Measurements from ENCODE around the gene SMIM9.

Gene SMIM9

GRCh38 chrX:154776753-154777152, 57.7 kb downstream of the SMIM9 start:
- DNase-seq = no peak

- DNase-seq = no peak
Measured at GRCh38 chrX:154775419-154776349, 58.8 kb downstream of the SMIM9 start.

GRCh38 chrX:154774622-154775021, 59.8 kb downstream of the SMIM9 start:
- no peak for DNase-seq

All from NCI-H2081 (cell line).